K562 (cell line): ENCODE data around the gene GREB1. TPM values are rescaled to one million over a fixed set of nuclear protein-coding genes. Genes with fewer than 3 reads are reported as not detected.

Experiments
- BACH1 ChIP-seq: fragments of 200-800 bp; sonication (Bioruptor generic); IDR thresholded peaks from 2 replicates; pipeline ENCODE4 v1.6.1; 2016; ENCODE audit warnings: missing genetic modification characterization, missing compliant biosample characterization
- C11orf30 ChIP-seq: fragments of 450-650 bp; IDR thresholded peaks from 2 replicates; pipeline ENCODE4 v1.6.1; 2016; ENCODE audit warnings: low read depth, mild to moderate bottlenecking
- CEBPG ChIP-seq, 3 experiments: fragments of 200-800 bp in 1 of 3; sonication (Bioruptor generic) in 1 of 3; sonication (generic) in 1 of 3; formaldehyde crosslinking in 1 of 3; IDR thresholded peaks in 2 of 3; conservative IDR thresholded peaks in 1 of 3; 2 replicates each; pipeline versions ENCODE4 v1.6.1 to v1.8.0; 2016 to 2022; ENCODE audit warnings: missing compliant biosample characterization in 2 of 3, missing genetic modification characterization in 2 of 3, mild to moderate bottlenecking in 1 of 3, missing genetic modification reagents in 1 of 3
- CREBBP ChIP-seq: IDR thresholded peaks from one replicate; pipeline ENCODE4 v1.6.1; 2012; ENCODE audit warnings: low read depth, mild to moderate bottlenecking, control low read depth, inconsistent platforms, low read length
- DPF2 ChIP-seq: fragments of 450-650 bp; IDR thresholded peaks from 2 replicates; pipeline ENCODE4 v1.6.1; 2016
- ETV5 ChIP-seq: sonication (generic); formaldehyde crosslinking; IDR thresholded peaks from 2 replicates; pipeline ENCODE4 v1.4.0; 2020; ENCODE audit warnings: low read depth, mild to moderate bottlenecking, missing genetic modification reagents
- EWSR1 ChIP-seq: fragments of 450-650 bp; IDR thresholded peaks from 2 replicates; pipeline ENCODE4 v1.6.1; 2018; ENCODE audit warnings: borderline replicate concordance, mild to moderate bottlenecking, low read depth, moderate library complexity; ENCODE audit not compliant: partially characterized antibody
- FUS ChIP-seq: fragments of 200-400 bp; formaldehyde crosslinking; optimal IDR thresholded peaks from 2 replicates; pipeline ENCODE3; 2017; ENCODE audit warnings: low read depth, low read length
- GATA2 ChIP-seq: sonication (generic); formaldehyde crosslinking; IDR thresholded peaks from 2 replicates; pipeline ENCODE4 v1.4.0; 2020; ENCODE audit warnings: mild to moderate bottlenecking, missing genetic modification reagents
- HDAC1 ChIP-seq, 2 experiments: fragments of 450-650 bp; IDR thresholded peaks; 2 replicates each; pipeline ENCODE4 v1.6.1; 2016 to 2017; ENCODE audit warnings: inconsistent platforms in 1 of 2, mild to moderate bottlenecking in 1 of 2, moderate library complexity in 1 of 2
- HNRNPL ChIP-seq: fragments of 200-400 bp; formaldehyde crosslinking; IDR thresholded peaks from 2 replicates; pipeline ENCODE4 v1.6.1; 2017; ENCODE audit warnings: low read depth, mild to moderate bottlenecking, low read length
- KDM1A ChIP-seq, 2 experiments: fragments of 450-650 bp; IDR thresholded peaks; 2 replicates each; pipeline ENCODE4 v1.6.1; 2016; ENCODE audit warnings: mild to moderate bottlenecking in 2 of 2
- MEF2D ChIP-seq: conservative IDR thresholded peaks from 2 replicates; pipeline ENCODE4 v1.6.1; 2016; ENCODE audit warnings: low read depth, missing genetic modification characterization, missing compliant biosample characterization
- PTBP1 ChIP-seq: fragments of 200-400 bp; formaldehyde crosslinking; IDR thresholded peaks from 2 replicates; pipeline ENCODE4 v1.6.1; 2017; ENCODE audit warnings: low read depth, low read length
- SMARCA4 ChIP-seq: fragments of 450-650 bp; IDR thresholded peaks from 2 replicates; pipeline ENCODE4 v1.6.1; 2016
- SNIP1 ChIP-seq: fragments of 450-650 bp; IDR thresholded peaks from 2 replicates; pipeline ENCODE4 v1.7.1; 2017; ENCODE audit warnings: low read depth, mild to moderate bottlenecking
- TFAM ChIP-seq: fragments of 250-450 bp; sonication (Bioruptor Pico); conservative IDR thresholded peaks from 2 replicates; pipeline ENCODE4 v1.5.0; 2021; ENCODE audit warnings: mild to moderate bottlenecking, moderate library complexity
- ZC3H8 ChIP-seq: fragments of 450-650 bp; IDR thresholded peaks from 2 replicates; pipeline ENCODE4 v1.6.1; 2017
- ZKSCAN1 ChIP-seq: fragments of 150-350 bp; IDR thresholded peaks from 2 replicates; pipeline ENCODE4 v1.6.1; 2016; ENCODE audit warnings: low read depth, low read length
- ZNF695 ChIP-seq: fragments of 450-650 bp; formaldehyde crosslinking; IDR thresholded peaks from 2 replicates; pipeline ENCODE4 v1.4.0; 2020; ENCODE audit warnings: mild to moderate bottlenecking, moderate library complexity
- polyA plus RNA-seq, 8 experiments: library from polyadenylated mRNA; depleted of rRNA in 4 of 8; stranded (reverse) in 5 of 8; unstranded in 3 of 8; fragments of >200 nt; fragmentation: Nextera tagmentation in 2 of 8; fragmentation: Illumina TruSeq in 1 of 8; extraction: Ambion mirVana in 2 of 8; extraction: Trizol in 1 of 8; gene quantifications; 2 replicates each; pipeline versions ENCODE4 v1.2.1 to v1.2.3, GENCODE V29; 2011 to 2014; ENCODE audit warnings: inconsistent platforms in 1 of 8, missing spikeins in 1 of 8
- total RNA-seq, 7 experiments: library from RNA; depleted of rRNA in 6 of 7; stranded (reverse); fragments of >200 nt in 6 of 7; fragmentation: Illumina TruSeq in 2 of 7; extraction: Trizol in 2 of 7; gene quantifications; 2 replicates each; pipeline versions ENCODE4 v1.2.1 to v1.2.3, GENCODE V29; 2011 to 2021; ENCODE audit warnings: low replicate concordance in 1 of 7
- TF ChIP-seq, protein P1 (sequence below): fragments of 250-450 bp; sonication (Bioruptor Pico); IDR thresholded peaks from 2 replicates; pipeline ENCODE4 v1.8.0; 2022; ENCODE audit warnings: inconsistent platforms, mild to moderate bottlenecking, moderate library complexity, borderline replicate concordance

GREB1 gene
- total and polyA plus RNA-seq, 9 of the 15 experiments (the other 6 are each of a cell fraction or from before 2014, with no cell fraction given): 0.04 to 0.86 (median 0.10) TPM; not detected in 1

GRCh38 chr2:11583840-11584524 is 50.1 kb downstream of the GREB1 start (continued):
- TF ChIP-seq HDAC1 (IDR thresholded peaks at IDR 0.05): no peak
- no peak for TF ChIP-seq C11orf30
- no peak for TF ChIP-seq TFAM (CRISPR knock-in tag)
- TF ChIP-seq HNRNPL: no peak
- TF ChIP-seq SNIP1: no peak
- peak; percentile 52; the same call in 1 of the 2 replicates for TF ChIP-seq SMARCA4
- TF ChIP-seq CEBPG (CRISPR knock-in tag; IDR thresholded peaks at IDR 0.05): no peak
- no peak for TF ChIP-seq CEBPG (tag; conservative IDR thresholded peaks at IDR 0.05 in 1 of 2, IDR thresholded peaks at IDR 0.05 in 1 of 2)
- TF ChIP-seq FUS: no peak
- TF ChIP-seq ZKSCAN1: no peak
- TF ChIP-seq CREBBP: no peak
- TF ChIP-seq, protein P1, sequence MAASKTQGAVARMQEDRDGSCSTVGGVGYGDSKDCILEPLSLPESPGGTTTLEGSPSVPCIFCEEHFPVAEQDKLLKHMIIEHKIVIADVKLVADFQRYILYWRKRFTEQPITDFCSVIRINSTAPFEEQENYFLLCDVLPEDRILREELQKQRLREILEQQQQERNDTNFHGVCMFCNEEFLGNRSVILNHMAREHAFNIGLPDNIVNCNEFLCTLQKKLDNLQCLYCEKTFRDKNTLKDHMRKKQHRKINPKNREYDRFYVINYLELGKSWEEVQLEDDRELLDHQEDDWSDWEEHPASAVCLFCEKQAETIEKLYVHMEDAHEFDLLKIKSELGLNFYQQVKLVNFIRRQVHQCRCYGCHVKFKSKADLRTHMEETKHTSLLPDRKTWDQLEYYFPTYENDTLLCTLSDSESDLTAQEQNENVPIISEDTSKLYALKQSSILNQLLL: no peak
- no peak for TF ChIP-seq ZNF695 (CRISPR knock-in tag)
- peak; percentile 73 for TF ChIP-seq DPF2
- peak in 1 of 2 experiments; percentile 12; a peak in 1 of 4 replicates for TF ChIP-seq KDM1A (IDR thresholded peaks at IDR 0.05)
- no peak for TF ChIP-seq BACH1 (tag)
- no peak for TF ChIP-seq ETV5 (CRISPR knock-in tag)
- TF ChIP-seq MEF2D (tag): no peak
- TF ChIP-seq ZC3H8: no peak
- TF ChIP-seq PTBP1: no peak
- no peak for TF ChIP-seq GATA2
- no peak for TF ChIP-seq EWSR1
